Endothelial cell of umbilical vein (primary cell): ENCODE results near the gene BNC2. TPM values are rescaled to one million over a fixed set of nuclear protein-coding genes. Genes with fewer than 3 reads are reported as not detected.

Source experiments
- BruUV-seq: library from RNA; stranded (reverse); fragments of 400-500 nt; replicated peaks from 2 replicates; lab custom pipeline; 2021; lab: Mats Ljungman, UMichigan
- CTCF ChIA-PET: fragments of 300-600, 350-600 bp; sonication (Branson Sonifier 250); formaldehyde crosslinking; loops from one replicate; lab custom pipeline; 2021; ENCODE audit warnings: antibody characterized with exemption, inconsistent platforms; lab: Charles Lee
- POLR2A ChIA-PET: fragments of 300-600, 350-600 bp; sonication (Branson Sonifier 250); formaldehyde crosslinking; loops from one replicate; lab custom pipeline; 2021; ENCODE audit warnings: antibody characterized with exemption, inconsistent platforms; lab: Charles Lee
- DNase-seq: peaks from one replicate; pipeline ENCODE4 v3.0.0-alpha.2; 2011; ENCODE audit warnings: low read depth, low spot score
- FAIRE-seq: peaks from 2 replicates; lab custom pipeline; 2011; peaks lifted over from hg19 to GRCh38; lab: Jason Lieb, UNC
- H2AFZ ChIP-seq: 2 replicates; pipeline ENCODE4 v1.6.0; 2012; ENCODE audit warnings: low read depth, low read length, control low read depth, inconsistent platforms
- H3K27ac ChIP-seq: 2 replicates; pipeline ENCODE4 v1.5.1; 2011; ENCODE audit warnings: low read depth, mild to moderate bottlenecking, control low read depth, low read length, moderate library complexity; ENCODE audit not compliant: insufficient read depth
- H3K27me3 ChIP-seq, 2 experiments: 2 replicates each; pipeline versions ENCODE4 v1.6.0 to v1.6.1; 2011; ENCODE audit warnings: low read length in 2 of 2, mixed read lengths in 1 of 2; ENCODE audit not compliant: control insufficient read depth in 2 of 2, insufficient read depth in 2 of 2
- H3K36me3 ChIP-seq, 2 experiments: 2 replicates in 1 of 2; 3 replicates in 1 of 2; pipeline ENCODE4 v1.5.1; 2011; ENCODE audit warnings: low read length in 2 of 2, mild to moderate bottlenecking in 1 of 2, moderate library complexity in 1 of 2; ENCODE audit not compliant: control insufficient read depth in 2 of 2, insufficient read depth in 2 of 2; ENCODE audit errors: extremely low read depth in 1 of 2
- H3K4me1 ChIP-seq: 3 replicates; pipeline ENCODE4 v1.5.1; 2011; ENCODE audit warnings: mild to moderate bottlenecking, low read length; ENCODE audit not compliant: control insufficient read depth, insufficient read depth; ENCODE audit errors: extremely low read depth
- H3K4me2 ChIP-seq: 2 replicates; pipeline ENCODE4 v1.6.1; 2011; ENCODE audit warnings: low read length, control low read depth, mixed read lengths; ENCODE audit not compliant: insufficient read depth
- H3K4me3 ChIP-seq, 3 experiments: fragments of 200-600 bp in 1 of 3; sonication (generic), shearing (Covaris generic) in 1 of 3; replicated peaks in 1 of 3; 2 replicates each; pipeline ENCODE4 v1.5.1; 2011 to 2016; ENCODE audit warnings: control low read depth in 3 of 3, low read length in 3 of 3, mild to moderate bottlenecking in 2 of 3, inconsistent platforms in 1 of 3, low read depth in 1 of 3, moderate library complexity in 1 of 3; ENCODE audit not compliant: insufficient read depth in 1 of 3
- H3K79me2 ChIP-seq: 2 replicates; pipeline ENCODE4 v1.6.0; 2012; ENCODE audit warnings: low read length, inconsistent platforms; ENCODE audit not compliant: control insufficient read depth, insufficient read depth
- H3K9ac ChIP-seq: replicated peaks from 2 replicates; pipeline ENCODE3; 2011; ENCODE audit warnings: low read length, control low read depth; ENCODE audit not compliant: insufficient read depth; ENCODE audit errors: extremely low read depth
- H3K9me1 ChIP-seq: replicated peaks from 3 replicates; pipeline ENCODE4 v1.6.0; 2011; ENCODE audit warnings: mild to moderate bottlenecking, low read length; ENCODE audit not compliant: control insufficient read depth, insufficient read depth; ENCODE audit errors: extremely low read depth
- H3K9me3 ChIP-seq: replicated peaks from 2 replicates; pipeline ENCODE4 v1.5.1; 2012; ENCODE audit warnings: low read length, inconsistent platforms; ENCODE audit not compliant: control insufficient read depth, insufficient read depth
- H4K20me1 ChIP-seq: replicated peaks from 2 replicates; pipeline ENCODE3; 2011; ENCODE audit warnings: mild to moderate bottlenecking, low read length; ENCODE audit not compliant: control insufficient read depth, insufficient read depth; ENCODE audit errors: extremely low read depth
- EZH2 ChIP-seq: IDR thresholded peaks from 2 replicates; pipeline ENCODE4 v1.6.1; 2012; ENCODE audit warnings: borderline replicate concordance, low read depth, mild to moderate bottlenecking, moderate library complexity, low read length, inconsistent platforms; ENCODE audit not compliant: severe bottlenecking
- FOS ChIP-seq: IDR thresholded peaks from 2 replicates; pipeline ENCODE4 v1.6.1; 2011; ENCODE audit warnings: mild to moderate bottlenecking, low read length, moderate library complexity, borderline replicate concordance; ENCODE audit not compliant: insufficient read depth
- GATA2 ChIP-seq: IDR thresholded peaks from 2 replicates; pipeline ENCODE4 v1.7.0; 2011; ENCODE audit warnings: low read depth, mild to moderate bottlenecking, moderate library complexity, mixed read lengths, low read length; ENCODE audit not compliant: insufficient read length, insufficient read depth
- JUN ChIP-seq: IDR thresholded peaks from 2 replicates; pipeline ENCODE4 v1.6.1; 2011; ENCODE audit warnings: borderline replicate concordance, low read depth; ENCODE audit not compliant: insufficient read length, insufficient read depth
- MYC ChIP-seq: IDR thresholded peaks from one replicate; pipeline ENCODE4 v1.6.1; 2011; ENCODE audit warnings: mild to moderate bottlenecking, low read depth, low read length
- POLR2A ChIP-seq: IDR thresholded peaks from 2 replicates; pipeline ENCODE4 v1.6.1; 2012; ENCODE audit warnings: low read depth, mild to moderate bottlenecking, control low read depth, low read length
- POLR2AphosphoS5 ChIP-seq: IDR thresholded peaks from 2 replicates; pipeline ENCODE4 v1.6.1; 2012; ENCODE audit warnings: low read depth, mild to moderate bottlenecking, control low read depth, low read length, moderate library complexity; ENCODE audit not compliant: insufficient read depth
- dilution Hi-C: fragments of 300-500 bp; cut with MboI; formaldehyde crosslinking; loops from one replicate; pipeline ENCODE4 v1.15.0; 2019; ENCODE audit warnings: low sequenced_read_pairs; ENCODE audit not compliant: extremely low pct_ligation_motif_present
- intact Hi-C: fragments of 100-400 bp; cut with micrococcal nuclease; formaldehyde crosslinking; loops from one replicate; pipeline ENCODE4 v1.10.0; 2022
- polyA plus RNA-seq, 4 experiments: library from polyadenylated mRNA; depleted of rRNA in 3 of 4; stranded (reverse) in 3 of 4; unstranded in 1 of 4; fragments of >200 nt; gene quantifications; 2 replicates each; pipeline versions ENCODE4 v1.2.1 to v1.2.3, GENCODE V29; 2011 to 2012; ENCODE audit warnings: missing spikeins in 1 of 4
- total RNA-seq: library from RNA; stranded (reverse); gene quantifications from 2 replicates; pipeline ENCODE4 v1.2.3, GENCODE V29; 2021
- TF ChIP-seq, protein P1 (sequence below): IDR thresholded peaks from 2 replicates; pipeline ENCODE4 v1.6.1; 2011; ENCODE audit not compliant: insufficient read depth, insufficient read length
- TF ChIP-seq, protein P2 (sequence below), 2 donors: IDR thresholded peaks; 1 replicate in 1 of 2; 2 replicates in 1 of 2; pipeline ENCODE4 v1.5.1; 2011; ENCODE audit warnings: low read length in 2 of 2, mild to moderate bottlenecking in 2 of 2, moderate library complexity in 2 of 2, control low read depth in 1 of 2, inconsistent platforms in 1 of 2, low read depth in 1 of 2; ENCODE audit not compliant: insufficient read depth in 1 of 2; ENCODE audit errors: extremely low read depth in 1 of 2

The BNC2 gene
- total and polyA plus RNA-seq, 2 donors (not counting 3 experiments of a cell fraction or from before 2014, with no cell fraction given): 12.1 to 34.3 TPM

- no peaks in the 10 kb centered on the region for H4K20me1 ChIP-seq
- no peak overlapping the region for H3K9ac ChIP-seq
- H3K27ac ChIP-seq: no peak overlapping the region
- no peak for DNase-seq
- dilution Hi-C loops: no loop called here
- H2AFZ ChIP-seq: no peak overlapping the region
- no peak overlapping the region for H3K4me3 ChIP-seq
- no peaks in the 10 kb centered on the region for H3K27me3 ChIP-seq
- H3K36me3 ChIP-seq: no peaks in the 10 kb centered on the region
- H3K4me2 ChIP-seq: no peak overlapping the region
- no peaks in the 10 kb centered on the region for H3K9me3 ChIP-seq
- POLR2A ChIA-PET: no interaction called here
- no peaks in the 10 kb centered on the region for H3K4me1 ChIP-seq
- no peak for FAIRE-seq
- no peaks in the 10 kb centered on the region for H3K79me2 ChIP-seq
- CTCF ChIA-PET: interaction anchor here (1.2 to 1.6 kb wide), 3 partner anchors 14 to 22 kb away, joined by 4 read pairs; no protein-coding TSS in a partner anchor
- no TSS peak for BruUV-seq
- no peaks in the 10 kb centered on the region for H3K9me1 ChIP-seq
- intact Hi-C loops: no loop called here
- TF ChIP-seq FOS: no peak
- TF ChIP-seq JUN: no peak
- no peak for TF ChIP-seq POLR2A
- TF ChIP-seq EZH2: no peak
- TF ChIP-seq MYC: no peak
- TF ChIP-seq GATA2: no peak
- TF ChIP-seq POLR2AphosphoS5: no peak
- TF ChIP-seq, protein P1, sequence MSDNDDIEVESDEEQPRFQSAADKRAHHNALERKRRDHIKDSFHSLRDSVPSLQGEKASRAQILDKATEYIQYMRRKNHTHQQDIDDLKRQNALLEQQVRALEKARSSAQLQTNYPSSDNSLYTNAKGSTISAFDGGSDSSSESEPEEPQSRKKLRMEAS: no peak
- TF ChIP-seq, protein P2, sequence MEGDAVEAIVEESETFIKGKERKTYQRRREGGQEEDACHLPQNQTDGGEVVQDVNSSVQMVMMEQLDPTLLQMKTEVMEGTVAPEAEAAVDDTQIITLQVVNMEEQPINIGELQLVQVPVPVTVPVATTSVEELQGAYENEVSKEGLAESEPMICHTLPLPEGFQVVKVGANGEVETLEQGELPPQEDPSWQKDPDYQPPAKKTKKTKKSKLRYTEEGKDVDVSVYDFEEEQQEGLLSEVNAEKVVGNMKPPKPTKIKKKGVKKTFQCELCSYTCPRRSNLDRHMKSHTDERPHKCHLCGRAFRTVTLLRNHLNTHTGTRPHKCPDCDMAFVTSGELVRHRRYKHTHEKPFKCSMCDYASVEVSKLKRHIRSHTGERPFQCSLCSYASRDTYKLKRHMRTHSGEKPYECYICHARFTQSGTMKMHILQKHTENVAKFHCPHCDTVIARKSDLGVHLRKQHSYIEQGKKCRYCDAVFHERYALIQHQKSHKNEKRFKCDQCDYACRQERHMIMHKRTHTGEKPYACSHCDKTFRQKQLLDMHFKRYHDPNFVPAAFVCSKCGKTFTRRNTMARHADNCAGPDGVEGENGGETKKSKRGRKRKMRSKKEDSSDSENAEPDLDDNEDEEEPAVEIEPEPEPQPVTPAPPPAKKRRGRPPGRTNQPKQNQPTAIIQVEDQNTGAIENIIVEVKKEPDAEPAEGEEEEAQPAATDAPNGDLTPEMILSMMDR (IDR thresholded peaks at IDR 0.05; ENCODE audit: extremely low read depth in 1 of 2, insufficient read depth in 1 of 2, low read depth in 1 of 2, low read length in 2 of 2): no peak
Measured at GRCh38 chr9:16386827-16387077, 483.7 kb downstream of the BNC2 start.
